Fibroblast of the aortic adventitia (primary cell): ENCODE measurements around the gene CIDEA. TPM values are rescaled to one million over a fixed set of nuclear protein-coding genes. Genes with fewer than 3 reads are reported as not detected.

ENCODE experiments used
- DNase-seq: peaks from one replicate; pipeline ENCODE4 v3.0.0-alpha.2; 2010; ENCODE audit warnings: low read depth
- H3K4me3 ChIP-seq: 2 replicates; pipeline ENCODE4 v1.5.1; 2011; ENCODE audit warnings: low read depth, mild to moderate bottlenecking, control low read depth, low read length, moderate library complexity
- total RNA-seq: library from RNA; depleted of rRNA; stranded (reverse); fragments of >200 nt; gene quantifications from 2 replicates; pipeline ENCODE4 v1.2.3, GENCODE V29; 2012; ENCODE audit warnings: low replicate concordance
- TF ChIP-seq, protein P1 (sequence below): IDR thresholded peaks from 2 replicates; pipeline ENCODE4 v1.5.1; 2011; ENCODE audit warnings: mild to moderate bottlenecking, low read length, control low read depth, inconsistent platforms; ENCODE audit not compliant: insufficient read depth

CIDEA gene
- total RNA-seq, 1 donor, result not detected

DNA sequence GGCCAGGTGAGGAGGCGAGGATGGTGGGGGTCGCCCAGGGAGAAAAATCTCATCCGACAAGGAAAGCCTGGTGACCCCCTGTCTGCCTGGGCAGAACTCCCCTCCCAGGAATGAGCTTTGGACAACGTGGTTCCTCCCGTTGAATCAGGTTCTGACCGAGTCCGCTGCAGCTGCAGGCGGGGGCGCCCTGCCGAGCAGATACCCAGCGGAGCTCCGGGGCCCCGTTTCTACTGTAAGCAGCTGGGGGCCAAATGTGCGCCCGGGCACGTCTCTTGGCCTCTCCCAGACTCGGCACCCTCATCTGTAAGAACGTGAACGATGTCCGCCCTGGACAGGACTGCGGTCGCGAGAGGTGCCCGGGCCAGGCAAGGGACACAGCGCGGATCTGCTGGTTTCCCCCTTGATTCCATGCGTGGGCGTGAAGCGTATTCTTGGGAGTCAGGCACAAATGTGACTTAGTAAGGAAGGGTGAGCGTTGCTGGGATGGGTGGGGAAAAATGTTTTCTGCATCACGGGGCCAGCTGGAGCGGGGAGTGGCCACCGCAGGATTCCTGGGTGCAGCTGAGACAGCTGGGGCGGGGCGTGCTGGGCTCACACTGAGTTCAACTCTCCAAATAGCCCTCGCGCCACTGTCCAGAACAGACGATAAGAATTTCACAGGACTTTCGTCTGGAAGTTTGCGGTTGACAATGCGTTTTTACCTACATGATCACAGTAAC is 33.7 kb downstream of the CIDEA start:
- DNase-seq, result peak; percentile 90
- H3K4me3 ChIP-seq, result peak overlapping the region; percentile 65
- TF ChIP-seq, protein P1, sequence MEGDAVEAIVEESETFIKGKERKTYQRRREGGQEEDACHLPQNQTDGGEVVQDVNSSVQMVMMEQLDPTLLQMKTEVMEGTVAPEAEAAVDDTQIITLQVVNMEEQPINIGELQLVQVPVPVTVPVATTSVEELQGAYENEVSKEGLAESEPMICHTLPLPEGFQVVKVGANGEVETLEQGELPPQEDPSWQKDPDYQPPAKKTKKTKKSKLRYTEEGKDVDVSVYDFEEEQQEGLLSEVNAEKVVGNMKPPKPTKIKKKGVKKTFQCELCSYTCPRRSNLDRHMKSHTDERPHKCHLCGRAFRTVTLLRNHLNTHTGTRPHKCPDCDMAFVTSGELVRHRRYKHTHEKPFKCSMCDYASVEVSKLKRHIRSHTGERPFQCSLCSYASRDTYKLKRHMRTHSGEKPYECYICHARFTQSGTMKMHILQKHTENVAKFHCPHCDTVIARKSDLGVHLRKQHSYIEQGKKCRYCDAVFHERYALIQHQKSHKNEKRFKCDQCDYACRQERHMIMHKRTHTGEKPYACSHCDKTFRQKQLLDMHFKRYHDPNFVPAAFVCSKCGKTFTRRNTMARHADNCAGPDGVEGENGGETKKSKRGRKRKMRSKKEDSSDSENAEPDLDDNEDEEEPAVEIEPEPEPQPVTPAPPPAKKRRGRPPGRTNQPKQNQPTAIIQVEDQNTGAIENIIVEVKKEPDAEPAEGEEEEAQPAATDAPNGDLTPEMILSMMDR, result no peak

DNA sequence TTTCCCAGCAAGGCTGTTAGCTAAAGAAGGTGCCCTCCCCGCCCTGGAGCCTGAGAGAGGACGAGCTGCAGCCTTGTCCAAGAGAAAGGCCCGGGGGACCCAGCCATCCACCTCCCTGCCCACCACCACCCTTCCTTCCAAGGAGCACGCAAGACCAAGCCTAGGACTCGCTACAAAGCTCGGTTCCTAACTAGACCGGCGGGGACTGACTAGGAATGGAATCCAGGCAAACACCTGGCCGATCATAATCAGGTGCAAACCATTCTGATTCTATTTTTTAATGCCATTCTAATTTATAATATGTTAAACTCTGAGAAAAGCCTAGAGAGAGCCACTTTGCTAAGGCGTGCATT is 34.2 kb downstream of the CIDEA start:
- H3K4me3 ChIP-seq, result peak overlapping the region; percentile 65
- DNase-seq, result no peak
- TF ChIP-seq, protein P1, result no peak

- TF ChIP-seq, protein P1, result no peak
- no peak for DNase-seq
- H3K4me3 ChIP-seq, result no peak overlapping the region
These were observed 35.9 kb downstream of the CIDEA start for GRCh38 chr18:12290086-12290485.

GRCh38 chr18:12291161-12291560 is 37.0 kb downstream of the CIDEA start:
- no peak for DNase-seq
- H3K4me3 ChIP-seq, result no peak overlapping the region
- TF ChIP-seq, protein P1, result no peak

DNA sequence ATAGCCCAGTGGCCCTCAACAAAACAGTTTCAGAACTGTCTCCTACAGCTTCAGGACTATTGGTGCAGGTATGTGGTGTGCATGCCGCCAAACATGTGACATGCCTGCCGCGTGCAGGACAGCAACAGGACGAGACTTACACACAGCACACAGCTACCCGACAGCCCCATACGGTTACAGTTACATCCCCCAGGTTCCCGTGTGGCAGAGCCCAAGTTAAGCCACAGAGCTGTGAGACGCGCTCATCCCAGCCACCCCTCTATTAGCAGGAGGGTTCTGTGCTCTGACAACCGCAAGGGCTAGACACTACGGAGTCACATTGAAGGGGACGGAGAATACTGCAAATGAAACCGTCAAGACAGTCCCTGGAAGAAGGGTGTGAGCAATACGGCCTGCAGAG is 37.5 kb downstream of the CIDEA start:
- TF ChIP-seq, protein P1, result no peak
- no peak overlapping the region for H3K4me3 ChIP-seq
- DNase-seq, result no peak

- DNase-seq, result no peak
- TF ChIP-seq, protein P1, result no peak
- H3K4me3 ChIP-seq, result no peak overlapping the region
These were observed 39.7 kb downstream of the CIDEA start for GRCh38 chr18:12293831-12294230.

DNA sequence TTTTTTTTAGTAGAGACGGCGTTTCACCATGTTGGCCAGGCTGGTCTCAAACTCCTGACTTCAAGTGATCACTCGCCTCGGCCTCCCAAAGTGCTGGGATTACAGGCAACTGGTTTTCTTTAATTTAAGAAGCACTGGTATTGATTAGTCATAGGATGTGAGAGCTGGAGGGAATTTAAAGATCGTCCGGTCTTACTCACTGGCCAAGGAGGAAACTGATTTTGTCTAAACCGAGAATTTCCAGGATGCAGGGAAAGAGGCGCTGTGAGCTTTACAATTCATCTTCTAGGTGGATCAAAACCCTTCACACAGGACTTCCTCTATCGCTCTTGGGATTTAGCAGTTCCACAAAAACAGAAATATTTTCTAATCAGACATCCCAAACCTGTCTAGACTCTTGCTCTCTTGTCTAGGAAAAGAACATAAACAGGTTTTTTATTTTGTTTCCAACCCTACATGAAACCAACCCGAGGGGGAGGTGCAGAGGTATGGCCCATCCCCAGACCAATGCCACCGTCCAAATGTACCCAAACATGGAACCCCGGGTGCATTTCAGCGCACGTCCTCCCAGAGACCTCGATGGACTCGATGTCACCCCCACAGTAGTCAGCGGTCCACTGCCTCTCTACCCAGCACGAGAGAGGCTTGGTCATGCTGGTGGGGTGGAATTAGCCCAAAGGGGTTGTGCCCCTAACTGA is 41.4 kb downstream of the CIDEA start:
- H3K4me3 ChIP-seq, result no peak overlapping the region
- TF ChIP-seq, protein P1, result no peak
- DNase-seq, result no peak
